ENCODE measurements around the gene KCNG2.

The KCNG2 gene

GRCh38 chr18:79828258-79828657, 30.5 kb downstream of the KCNG2 start:
- Histone ChIP-seq H3K4me3 (IDR thresholded peaks at IDR 0.05; ENCODE audit: insufficient read depth, low read depth, low read length) (no peak overlapping the region), H3K9ac (no peak overlapping the region), H3K27me3 (ENCODE audit: insufficient read depth, low read depth) (no peaks in the 10 kb centered on the region), H3K4me2 (no peak overlapping the region), H2AFZ (ENCODE audit: low read depth) (no peak overlapping the region), H3K27ac (no peak overlapping the region), H3K4me1 (ENCODE audit: low read depth, poor library complexity, severe bottlenecking) (no peaks in the 10 kb centered on the region), H3K36me3 (ENCODE audit: insufficient read depth) (no peaks in the 10 kb centered on the region), H4K20me1 (ENCODE audit: insufficient read depth) (no peaks in the 10 kb centered on the region), H3K79me2 (ENCODE audit: insufficient read depth, low read depth) (no peaks in the 10 kb centered on the region)
- TF ChIP-seq CTCF (conservative IDR thresholded peaks at IDR 0.05; ENCODE audit: low read depth, low read length) = no peak

DNA sequence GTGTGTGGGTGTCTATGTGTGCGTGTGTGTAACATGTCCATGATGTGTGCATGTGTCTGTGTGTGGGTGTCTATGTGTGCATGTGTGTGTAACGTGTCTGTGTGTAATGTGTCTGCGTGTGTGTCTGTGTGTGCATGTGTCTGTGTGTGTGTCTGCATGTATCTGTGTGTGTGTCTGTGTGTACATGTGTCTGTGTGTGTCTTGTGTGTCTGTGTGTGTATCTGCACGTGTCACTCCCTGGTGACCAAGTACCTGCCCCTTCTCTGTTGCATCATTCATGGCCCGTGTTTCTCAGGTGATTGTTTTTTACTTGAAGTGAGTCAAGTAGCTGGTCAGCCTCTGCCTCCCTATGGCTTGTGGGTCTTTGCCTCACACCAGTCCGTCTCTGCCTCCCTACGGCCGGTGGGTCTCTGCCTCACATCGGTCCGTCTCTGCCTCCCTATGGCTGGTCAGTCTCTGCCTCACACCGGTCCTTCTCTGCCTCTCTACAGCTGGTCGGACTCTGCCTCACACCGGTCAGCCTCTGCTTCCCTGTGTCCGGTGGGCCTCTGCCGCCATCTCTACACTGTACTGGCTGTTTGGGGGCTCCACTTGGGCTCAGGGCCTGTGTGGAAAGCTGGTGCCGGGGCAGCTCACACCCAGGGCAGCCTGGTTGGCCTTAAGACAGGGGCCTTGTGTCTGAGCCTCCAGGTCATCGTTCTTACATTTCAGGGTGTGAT, 31.6 kb downstream of the KCNG2 start:
- no peaks in the 10 kb centered on the region for H3K27me3 ChIP-seq (ENCODE audit: insufficient read depth, low read depth)
- H3K27ac ChIP-seq = no peak overlapping the region
- no peaks in the 10 kb centered on the region for H3K79me2 ChIP-seq (ENCODE audit: insufficient read depth, low read depth)
- no peaks in the 10 kb centered on the region for H3K36me3 ChIP-seq (ENCODE audit: insufficient read depth)
- H2AFZ ChIP-seq (ENCODE audit: low read depth) = no peak overlapping the region
- no peaks in the 10 kb centered on the region for H4K20me1 ChIP-seq (ENCODE audit: insufficient read depth)
- H3K4me1 ChIP-seq (ENCODE audit: low read depth, poor library complexity, severe bottlenecking) = no peaks in the 10 kb centered on the region
- no peak overlapping the region for H3K4me2 ChIP-seq
- H3K4me3 ChIP-seq (IDR thresholded peaks at IDR 0.05; ENCODE audit: insufficient read depth, low read depth, low read length) = no peak overlapping the region
- no peak for TF ChIP-seq CTCF (conservative IDR thresholded peaks at IDR 0.05; ENCODE audit: low read depth, low read length)
- no peak overlapping the region for H3K9ac ChIP-seq

- Histone ChIP-seq H3K9ac (no peak overlapping the region), H3K4me2 (no peak overlapping the region), H3K27me3 (ENCODE audit: insufficient read depth, low read depth) (no peaks in the 10 kb centered on the region), H3K79me2 (ENCODE audit: insufficient read depth, low read depth) (no peaks in the 10 kb centered on the region), H3K36me3 (ENCODE audit: insufficient read depth) (no peaks in the 10 kb centered on the region), H4K20me1 (ENCODE audit: insufficient read depth) (no peaks in the 10 kb centered on the region), H3K4me3 (IDR thresholded peaks at IDR 0.05; ENCODE audit: insufficient read depth, low read depth, low read length) (no peak overlapping the region), H3K4me1 (ENCODE audit: low read depth, poor library complexity, severe bottlenecking) (no peaks in the 10 kb centered on the region), H3K27ac (no peak overlapping the region), H2AFZ (ENCODE audit: low read depth) (no peak overlapping the region)
- no peak for TF ChIP-seq CTCF (conservative IDR thresholded peaks at IDR 0.05; ENCODE audit: low read depth, low read length)
Observed at GRCh38 chr18:79832169-79832568, 34.4 kb downstream of the KCNG2 start.

GRCh38 chr18:79834834-79835233, 37.1 kb downstream of the KCNG2 start:
- Histone ChIP-seq H2AFZ (ENCODE audit: low read depth) (no peak overlapping the region), H3K27ac (no peak overlapping the region), H3K4me1 (ENCODE audit: low read depth, poor library complexity, severe bottlenecking) (no peaks in the 10 kb centered on the region), H3K4me3 (IDR thresholded peaks at IDR 0.05; ENCODE audit: insufficient read depth, low read depth, low read length) (no peak overlapping the region), H3K36me3 (ENCODE audit: insufficient read depth) (no peaks in the 10 kb centered on the region), H4K20me1 (ENCODE audit: insufficient read depth) (no peaks in the 10 kb centered on the region), H3K79me2 (ENCODE audit: insufficient read depth, low read depth) (no peaks in the 10 kb centered on the region), H3K27me3 (ENCODE audit: insufficient read depth, low read depth) (no peaks in the 10 kb centered on the region), H3K9ac (no peak overlapping the region), H3K4me2 (no peak overlapping the region)
- no peak for TF ChIP-seq CTCF (conservative IDR thresholded peaks at IDR 0.05; ENCODE audit: low read depth, low read length)

Data from KMS-11 (cell line).